ENCODE results near the gene MAN1C1.
"Not testable (repeated sequence)": the region's sequence is repeated elsewhere in the genome, so short reads cannot be mapped to it uniquely, and the experiment has no call there.

Gene MAN1C1

GRCh38 chr1:25631750-25632485 is 15.3 kb downstream of the MAN1C1 start:
- no peak overlapping the region for H3K4me3 ChIP-seq (ENCODE audit: low read depth in 1 of 2, low read length in 2 of 2)
- H2AFZ ChIP-seq (ENCODE audit: low read depth, low read length) = no peak overlapping the region
- H3K79me2 ChIP-seq (ENCODE audit: insufficient read depth, low read length) = no peaks in the 10 kb centered on the region
- no peaks in the 10 kb centered on the region for H3K36me3 ChIP-seq (ENCODE audit: insufficient read depth, low read length)
- ATAC-seq (ENCODE audit: insufficient read depth, low read depth) (no peak), DNase-seq (no peak)
- no peak overlapping the region for H3K4me2 ChIP-seq (ENCODE audit: insufficient read depth, low read length)
- H3K4me1 ChIP-seq (ENCODE audit: insufficient read depth, low read length) = no peaks in the 10 kb centered on the region
- H3K9me3 ChIP-seq (ENCODE audit: insufficient read depth, low read length, severe bottlenecking) = peaks cover 4% of the 10 kb centered on the region
- no peak for TF ChIP-seq EZH2 (IDR thresholded peaks at IDR 0.05; ENCODE audit: borderline replicate concordance, low read depth, low read length, severe bottlenecking)
- no peak for TF ChIP-seq CTCF (IDR thresholded peaks at IDR 0.05; ENCODE audit: borderline replicate concordance, extremely low read depth, low read length, poor library complexity, severe bottlenecking)
- no peaks in the 10 kb centered on the region for H3K27me3 ChIP-seq (ENCODE audit: insufficient read depth, low read length, poor library complexity)
- no peak overlapping the region for H3K9ac ChIP-seq (ENCODE audit: low read depth, low read length)
- no peak overlapping the region for H3K27ac ChIP-seq (ENCODE audit: low read length)
- H4K20me1 ChIP-seq (ENCODE audit: insufficient read depth, low read length) = no peaks in the 10 kb centered on the region

GRCh38 chr1:25634066-25634465 is 17.5 kb downstream of the MAN1C1 start:
- no peak overlapping the region for H3K27ac ChIP-seq (ENCODE audit: low read length)
- TF ChIP-seq EZH2 (IDR thresholded peaks at IDR 0.05; ENCODE audit: borderline replicate concordance, low read depth, low read length, severe bottlenecking) = no peak
- no peak for TF ChIP-seq CTCF (IDR thresholded peaks at IDR 0.05; ENCODE audit: borderline replicate concordance, extremely low read depth, low read length, poor library complexity, severe bottlenecking)
- peaks cover 9% of the 10 kb centered on the region for H3K9me3 ChIP-seq (ENCODE audit: insufficient read depth, low read length, severe bottlenecking)

GRCh38 chr1:25634896-25635295 is 18.3 kb downstream of the MAN1C1 start:
- Histone ChIP-seq H3K9me3 (ENCODE audit: insufficient read depth, low read length, severe bottlenecking) (peaks cover 11% of the 10 kb centered on the region), H2AFZ (ENCODE audit: low read depth, low read length) (no peak overlapping the region), H4K20me1 (ENCODE audit: insufficient read depth, low read length) (no peaks in the 10 kb centered on the region), H3K9ac (ENCODE audit: low read depth, low read length) (no peak overlapping the region), H3K4me3 (ENCODE audit: low read depth in 1 of 2, low read length in 2 of 2) (no peak overlapping the region), H3K4me2 (ENCODE audit: insufficient read depth, low read length) (no peak overlapping the region), H3K27ac (ENCODE audit: low read length) (no peak overlapping the region), H3K79me2 (ENCODE audit: insufficient read depth, low read length) (no peaks in the 10 kb centered on the region), H3K4me1 (ENCODE audit: insufficient read depth, low read length) (no peaks in the 10 kb centered on the region), H3K27me3 (ENCODE audit: insufficient read depth, low read length, poor library complexity) (no peaks in the 10 kb centered on the region), H3K36me3 (ENCODE audit: insufficient read depth, low read length) (no peaks in the 10 kb centered on the region)
- TF ChIP-seq EZH2 (IDR thresholded peaks at IDR 0.05; ENCODE audit: borderline replicate concordance, low read depth, low read length, severe bottlenecking) (no peak), CTCF (IDR thresholded peaks at IDR 0.05; ENCODE audit: borderline replicate concordance, extremely low read depth, low read length, poor library complexity, severe bottlenecking) (no peak)
- ATAC-seq (ENCODE audit: insufficient read depth, low read depth) (no peak), DNase-seq (no peak)

More at GRCh38 chr1:25634066-25634465, 17.5 kb downstream of the MAN1C1 start:
- Histone ChIP-seq H3K4me3 (ENCODE audit: low read depth in 1 of 2, low read length in 2 of 2) (no peak overlapping the region), H2AFZ (ENCODE audit: low read depth, low read length) (no peak overlapping the region), H4K20me1 (ENCODE audit: insufficient read depth, low read length) (no peaks in the 10 kb centered on the region), H3K4me1 (ENCODE audit: insufficient read depth, low read length) (no peaks in the 10 kb centered on the region), H3K4me2 (ENCODE audit: insufficient read depth, low read length) (no peak overlapping the region), H3K9ac (ENCODE audit: low read depth, low read length) (no peak overlapping the region), H3K79me2 (ENCODE audit: insufficient read depth, low read length) (no peaks in the 10 kb centered on the region), H3K36me3 (ENCODE audit: insufficient read depth, low read length) (no peaks in the 10 kb centered on the region), H3K27me3 (ENCODE audit: insufficient read depth, low read length, poor library complexity) (no peaks in the 10 kb centered on the region)
- DNase-seq (no peak), ATAC-seq (ENCODE audit: insufficient read depth, low read depth) (no peak)

- not testable (repeated sequence) for H3K9ac ChIP-seq (ENCODE audit: low read depth, low read length); H3K4me2 ChIP-seq (ENCODE audit: insufficient read depth, low read length); H3K79me2 ChIP-seq (ENCODE audit: insufficient read depth, low read length); H3K27ac ChIP-seq (ENCODE audit: low read length); H3K4me1 ChIP-seq (ENCODE audit: insufficient read depth, low read length); H3K4me3 ChIP-seq (ENCODE audit: low read depth in 1 of 2, low read length in 2 of 2); ATAC-seq (ENCODE audit: insufficient read depth, low read depth); H3K36me3 ChIP-seq (ENCODE audit: insufficient read depth, low read length); H2AFZ ChIP-seq (ENCODE audit: low read depth, low read length); H4K20me1 ChIP-seq (ENCODE audit: insufficient read depth, low read length)
- DNase-seq = peak; percentile 23
- Histone ChIP-seq H3K27me3 (ENCODE audit: insufficient read depth, low read length, poor library complexity) (peaks cover 12% of the 10 kb centered on the region), H3K9me3 (ENCODE audit: insufficient read depth, low read length, severe bottlenecking) (peaks cover 11% of the 10 kb centered on the region)
Observed at GRCh38 chr1:25636141-25636540, 19.6 kb downstream of the MAN1C1 start.
